PC-3 (cell line): ENCODE results near the gene ZNF672.

Source experiments
- CTCF ChIP-seq: fragments of 300-600 bp; sonication (generic); conservative IDR thresholded peaks from 2 replicates; pipeline ENCODE4 v1.5.1; 2017; ENCODE audit warnings: antibody characterized with exemption, low read depth, mild to moderate bottlenecking, low read length
- EZH2 ChIP-seq: fragments of 300-600 bp; sonication (generic); IDR thresholded peaks from one replicate; pipeline ENCODE4 v1.6.1; 2017; ENCODE audit warnings: antibody characterized with exemption, mild to moderate bottlenecking, low read length; ENCODE audit not compliant: unreplicated experiment
- EZH2phosphoT487 ChIP-seq: fragments of 300-600 bp; sonication (generic); IDR thresholded peaks from 2 replicates; pipeline ENCODE4 v1.6.1; 2018; ENCODE audit warnings: mild to moderate bottlenecking, antibody characterized with exemption, low read length, borderline replicate concordance

DNA sequence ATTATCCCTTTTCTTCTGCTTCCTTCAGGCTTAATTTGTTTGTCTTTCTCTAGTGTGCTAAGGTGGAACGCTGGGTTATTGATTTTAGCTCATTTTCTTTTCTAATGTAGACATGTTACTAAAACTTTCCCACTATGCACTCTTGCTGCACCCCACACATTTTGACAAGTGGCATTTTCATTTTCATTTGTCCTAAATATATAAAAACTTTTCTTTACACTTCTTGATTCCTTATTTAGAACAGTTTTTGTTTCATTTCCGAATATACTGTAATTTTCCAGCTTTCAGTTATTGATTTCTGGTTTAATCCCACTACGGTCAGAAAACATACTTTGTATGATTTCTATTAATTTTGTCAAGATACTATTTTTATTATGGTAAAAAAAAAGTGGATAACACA lies 37.6 kb upstream of the ZNF672 start:
- TF ChIP-seq CTCF, result no peak
- no peak for TF ChIP-seq EZH2
- no peak for TF ChIP-seq EZH2phosphoT487
